Measurements from ENCODE around the gene CAMK2D. TPM values are rescaled to one million over a fixed set of nuclear protein-coding genes. Genes with fewer than 3 reads are reported as not detected.

Gene CAMK2D
- total RNA-seq, 1 donor from 2014 or later: 31.7 TPM

GRCh38 chr4:113561758-113562157 lies 199.8 kb downstream of the CAMK2D start:
- no peaks in the 10 kb centered on the region for H3K27me3 Mint-ChIP-seq (ENCODE audit: low read depth)
- H3K27ac Mint-ChIP-seq: peak overlapping the region; percentile 43
- no peak for TF ChIP-seq CTCF (IDR thresholded peaks at IDR 0.05; ENCODE audit: unreplicated experiment)
- H3K36me3 Mint-ChIP-seq: no peaks in the 10 kb centered on the region
- peaks cover 15% of the 10 kb centered on the region for H3K4me1 Mint-ChIP-seq
- DNase-seq (ENCODE audit: low spot score in 2 of 2, unreplicated experiment in 2 of 2): no peak
- no peak overlapping the region for H3K4me3 Mint-ChIP-seq
- no peaks in the 10 kb centered on the region for H3K9me3 Mint-ChIP-seq

GRCh38 chr4:113561092-113561491 lies 200.4 kb downstream of the CAMK2D start:
- Mint-ChIP-seq H3K9me3 (no peaks in the 10 kb centered on the region), H3K27me3 (ENCODE audit: low read depth) (no peaks in the 10 kb centered on the region), H3K4me1 (peaks cover 16% of the 10 kb centered on the region), H3K36me3 (no peaks in the 10 kb centered on the region), H3K4me3 (no peak overlapping the region), H3K27ac (peak overlapping the region; percentile 43)
- no peak for DNase-seq (ENCODE audit: low spot score in 2 of 2, unreplicated experiment in 2 of 2)
- TF ChIP-seq CTCF (IDR thresholded peaks at IDR 0.05; ENCODE audit: unreplicated experiment): no peak

DNA sequence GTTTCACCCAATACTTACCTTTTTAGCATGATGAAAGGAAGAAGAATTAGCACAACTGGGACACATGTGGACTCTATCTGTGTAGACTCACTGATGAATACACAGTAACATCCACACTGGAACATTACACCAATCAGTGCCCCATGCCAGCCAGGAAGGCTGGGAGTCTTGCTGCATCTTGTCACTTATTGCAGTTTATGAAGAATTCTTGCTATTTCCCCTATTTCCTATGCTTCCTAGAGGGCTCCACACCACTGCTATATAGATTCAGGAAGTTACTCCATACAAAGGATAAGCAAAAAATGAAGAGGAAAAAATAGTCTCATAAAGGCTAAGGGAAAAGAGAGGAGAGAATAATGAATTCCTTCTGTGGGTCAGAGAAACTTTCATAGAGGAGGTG lies 201.0 kb downstream of the CAMK2D start:
- H3K27me3 Mint-ChIP-seq (ENCODE audit: low read depth): no peaks in the 10 kb centered on the region
- no peaks in the 10 kb centered on the region for H3K36me3 Mint-ChIP-seq
- no peaks in the 10 kb centered on the region for H3K9me3 Mint-ChIP-seq
- no peak for TF ChIP-seq CTCF (IDR thresholded peaks at IDR 0.05; ENCODE audit: unreplicated experiment)
- no peak overlapping the region for H3K4me3 Mint-ChIP-seq
- peak overlapping the region; percentile 25 for H3K27ac Mint-ChIP-seq
- no peak for DNase-seq (ENCODE audit: low spot score in 2 of 2, unreplicated experiment in 2 of 2)
- H3K4me1 Mint-ChIP-seq: peaks cover 17% of the 10 kb centered on the region

- Mint-ChIP-seq H3K4me1 (peaks cover 15% of the 10 kb centered on the region), H3K27ac (no peak overlapping the region), H3K36me3 (no peaks in the 10 kb centered on the region), H3K4me3 (no peak overlapping the region), H3K27me3 (ENCODE audit: low read depth) (no peaks in the 10 kb centered on the region), H3K9me3 (no peaks in the 10 kb centered on the region)
- no peak for TF ChIP-seq CTCF (IDR thresholded peaks at IDR 0.05; ENCODE audit: unreplicated experiment)
- DNase-seq (ENCODE audit: low spot score in 2 of 2, unreplicated experiment in 2 of 2): no peak
Observed at GRCh38 chr4:113559947-113560346, 201.6 kb downstream of the CAMK2D start.

DNA sequence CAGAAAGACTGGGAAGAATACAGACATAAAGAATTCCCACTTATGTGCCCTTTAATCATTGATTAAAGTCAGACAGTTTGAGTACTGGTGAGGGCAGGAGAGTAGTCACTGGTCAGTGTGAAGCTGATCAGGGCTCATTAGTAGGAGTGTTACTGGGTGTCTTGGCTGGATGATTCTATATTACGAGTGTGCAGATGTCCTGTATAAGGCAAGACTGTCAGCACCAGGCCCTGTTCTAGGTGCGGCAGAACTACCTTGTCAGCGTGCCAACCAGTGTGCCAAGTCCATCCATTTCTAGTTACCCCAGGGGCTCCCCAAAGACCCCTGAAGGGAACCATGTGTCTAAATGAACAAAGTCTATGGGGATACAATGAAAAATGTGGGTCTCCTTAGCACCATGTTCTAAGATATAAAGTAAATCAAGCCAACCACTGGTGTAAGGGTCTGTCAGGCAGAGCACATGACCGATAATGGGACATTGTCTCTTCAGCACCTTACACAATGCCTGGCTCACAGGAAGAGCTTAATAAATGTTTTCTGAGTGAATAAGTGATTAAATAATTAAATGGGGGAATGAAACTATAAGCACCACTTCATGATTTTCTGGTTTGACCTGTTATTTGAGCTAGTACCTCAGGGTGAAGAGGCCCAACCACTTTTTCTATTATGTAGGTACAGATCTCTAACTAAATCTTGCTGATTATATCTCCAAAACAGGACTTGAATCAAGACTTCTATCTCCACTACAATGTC lies 205.0 kb downstream of the CAMK2D start:
- no peaks in the 10 kb centered on the region for H3K9me3 Mint-ChIP-seq
- H3K36me3 Mint-ChIP-seq: peaks cover 2% of the 10 kb centered on the region
- DNase-seq (ENCODE audit: low spot score in 2 of 2, unreplicated experiment in 2 of 2): no peak
- H3K4me1 Mint-ChIP-seq: peaks cover 15% of the 10 kb centered on the region
- no peak overlapping the region for H3K4me3 Mint-ChIP-seq
- TF ChIP-seq CTCF (IDR thresholded peaks at IDR 0.05; ENCODE audit: unreplicated experiment): no peak
- peak overlapping the region; percentile 50 for H3K27ac Mint-ChIP-seq
- no peaks in the 10 kb centered on the region for H3K27me3 Mint-ChIP-seq (ENCODE audit: low read depth)

Data from mesothelial cell of epicardium (in vitro differentiated cells).